SH-SY5Y (cell line): ENCODE data around the gene IFNA2.

Source experiments
- GATA2 ChIP-seq: IDR thresholded peaks from 2 replicates; pipeline ENCODE4 v1.6.1; 2011; ENCODE audit warnings: mild to moderate bottlenecking, low read depth, low read length
- GATA3 ChIP-seq: IDR thresholded peaks from 2 replicates; pipeline ENCODE4 v1.6.1; 2011; ENCODE audit warnings: low read depth, mild to moderate bottlenecking, low read length, moderate library complexity

The IFNA2 gene

GRCh38 chr9:21340735-21341134 lies 44.5 kb downstream of the IFNA2 start:
- TF ChIP-seq GATA2 = no peak
- TF ChIP-seq GATA3 = no peak

GRCh38 chr9:21336457-21336856 lies 48.7 kb downstream of the IFNA2 start:
- TF ChIP-seq GATA3 (no peak), GATA2 (no peak)

DNA sequence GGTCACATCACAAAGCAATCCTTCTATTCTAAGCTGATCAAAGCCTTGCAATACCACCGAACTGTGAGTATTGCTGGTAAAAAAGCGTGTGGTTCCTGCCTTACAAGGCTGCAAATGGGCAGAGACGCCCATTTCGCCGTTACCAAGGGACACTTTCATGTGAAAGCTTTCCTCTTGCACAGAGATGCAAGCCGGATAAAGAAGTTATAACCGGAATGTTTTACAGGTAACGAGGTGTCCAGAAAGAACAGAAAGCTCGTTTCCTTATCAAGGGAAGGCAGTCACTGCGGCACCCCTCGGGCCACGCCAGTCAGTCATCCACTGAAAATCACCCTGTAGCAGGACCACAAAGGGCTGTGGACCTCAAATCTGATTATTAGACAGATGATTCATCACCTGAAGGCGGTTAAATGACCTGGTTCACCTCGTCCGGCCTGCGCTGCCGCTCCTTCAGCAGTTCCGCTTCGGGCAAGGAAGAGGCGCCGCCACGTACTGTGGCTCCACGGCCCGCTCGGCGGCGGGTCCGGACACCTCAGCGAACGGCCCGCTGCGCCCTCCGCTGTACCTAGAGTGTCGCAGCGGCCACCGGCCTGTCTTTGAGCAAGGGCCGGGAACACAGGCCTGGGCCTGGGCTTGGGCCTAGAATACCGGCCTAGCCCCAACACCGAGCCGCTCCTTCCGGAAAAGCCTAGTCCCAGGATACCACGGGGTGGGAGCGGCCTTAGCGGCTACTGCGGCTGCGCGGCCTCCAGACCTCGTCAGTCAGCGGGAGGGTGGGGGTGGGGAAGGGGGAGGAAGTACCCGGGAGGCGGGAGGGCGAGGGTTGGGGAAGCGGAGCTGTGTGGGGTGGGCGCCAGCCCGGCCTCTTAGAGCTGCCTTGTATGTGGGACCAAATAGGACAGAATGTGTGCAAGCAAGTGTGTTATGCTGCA lies 50.2 kb downstream of the IFNA2 start, which contains the start of gene KLHL9:
Gene KLHL9 (minus strand): TSS at position 704 of the 932 bp plus-strand sequence. CDS start 545 bp downstream, at position 159.
- TF ChIP-seq GATA2 (no peak; the same call in 1 of the 2 replicates), GATA3 (no peak)
